GM19025 (cell line): ENCODE data around the gene C2orf68.
"Not testable (repeated sequence)": the region's sequence is repeated elsewhere in the genome, so short reads cannot be mapped to it uniquely, and the experiment has no call there.

Experiments
- ATAC-seq: cut with Tn5 transposase; IDR thresholded peaks from one replicate; pipeline ENCODE4 v1.9.1; 2021; ENCODE audit warnings: mild to moderate bottlenecking, low read depth, moderate library complexity; ENCODE audit not compliant: unreplicated experiment

Gene C2orf68

DNA sequence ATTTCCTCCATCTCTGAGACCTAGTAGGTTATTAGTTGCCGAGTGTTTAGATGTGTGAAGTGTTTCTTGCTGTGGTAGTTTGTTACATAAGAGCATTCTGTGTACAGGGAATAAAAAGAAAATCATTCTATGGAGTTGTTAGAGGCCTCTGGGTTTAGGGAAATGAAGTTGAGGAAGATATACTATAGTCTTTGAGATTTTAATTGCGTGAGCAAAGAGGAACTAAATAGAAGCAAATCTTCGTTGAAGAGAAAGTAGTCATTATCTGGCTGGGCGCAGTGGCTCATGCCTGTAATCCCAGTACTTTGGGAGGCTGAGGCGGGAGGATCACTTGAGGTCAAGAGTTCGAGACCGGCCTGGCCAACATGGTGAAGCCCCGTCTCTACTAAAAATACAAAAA lies 23.1 kb upstream of the C2orf68 start:
- ATAC-seq = no peak

- no peak for ATAC-seq
Observed at GRCh38 chr2:85631316-85631715, 19.4 kb upstream of the C2orf68 start.

GRCh38 chr2:85628658-85629057 lies 16.8 kb upstream of the C2orf68 start:
- ATAC-seq = peak; percentile 80

DNA sequence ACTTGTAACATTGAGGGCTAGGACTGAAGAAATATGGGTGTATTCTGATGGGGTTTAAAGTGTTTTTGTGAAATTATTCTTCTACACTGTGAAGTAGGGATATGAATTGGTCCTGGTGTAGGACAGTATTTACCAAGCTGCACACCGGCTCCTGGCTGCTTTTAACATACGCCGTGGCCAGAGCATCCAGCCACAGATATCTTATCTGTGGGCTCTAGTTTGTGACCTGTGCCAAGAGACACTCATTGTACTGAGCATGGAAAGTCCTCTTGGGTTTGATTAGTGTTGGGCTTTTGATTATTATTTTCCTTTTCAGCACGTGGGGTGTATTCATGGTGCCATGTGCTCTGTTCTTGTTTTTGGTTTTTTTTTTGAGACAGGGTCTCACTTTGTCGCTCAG lies 12.1 kb upstream of the C2orf68 start:
- ATAC-seq = no peak

GRCh38 chr2:85621338-85621737 lies 9.5 kb upstream of the C2orf68 start:
- ATAC-seq = no peak

DNA sequence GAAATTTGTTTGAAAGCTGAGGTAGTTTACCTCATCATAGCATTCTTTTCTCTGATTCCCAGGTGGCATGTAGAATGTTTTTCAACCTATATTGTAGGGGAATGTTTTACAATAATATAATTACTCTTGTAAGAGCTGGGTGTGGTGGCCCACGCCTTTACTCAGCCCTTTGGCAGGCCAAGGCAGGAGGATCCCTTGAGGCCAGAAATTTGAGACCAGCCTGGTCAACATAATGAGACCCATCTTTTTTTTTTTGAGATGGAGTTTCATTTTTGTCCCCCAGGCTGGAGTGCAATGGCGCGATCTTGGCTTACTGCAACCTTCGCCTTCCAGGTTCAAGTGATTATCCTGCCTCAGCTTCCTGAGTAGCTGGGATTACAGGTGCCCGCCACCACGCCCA lies 7.8 kb upstream of the C2orf68 start:
- no peak for ATAC-seq

DNA sequence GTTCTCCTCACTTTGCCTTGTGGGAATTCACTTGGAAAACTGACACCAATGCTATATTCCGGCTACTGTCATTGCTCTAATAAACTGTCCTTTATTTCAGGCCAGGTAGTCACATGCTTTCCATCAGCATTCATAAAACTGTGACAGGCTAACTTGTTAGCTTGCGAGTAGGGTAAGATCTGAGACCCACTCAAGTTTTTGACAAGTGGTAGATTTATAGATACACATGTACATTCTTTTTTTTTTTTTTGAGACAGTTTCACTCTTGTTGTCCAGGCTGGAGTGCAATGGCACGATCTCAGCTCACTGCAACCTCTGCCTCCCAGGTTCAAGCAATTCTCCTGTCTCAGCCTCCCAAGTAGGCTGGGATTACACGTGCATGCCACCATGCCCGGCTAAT lies 5.9 kb upstream of the C2orf68 start:
- not testable (repeated sequence) for ATAC-seq

GRCh38 chr2:85615413-85615728 lies 3.5 kb upstream of the C2orf68 start:
- ATAC-seq = no peak

GRCh38 chr2:85614757-85615156 lies 2.9 kb upstream of the C2orf68 start:
- not testable (repeated sequence) for ATAC-seq

DNA sequence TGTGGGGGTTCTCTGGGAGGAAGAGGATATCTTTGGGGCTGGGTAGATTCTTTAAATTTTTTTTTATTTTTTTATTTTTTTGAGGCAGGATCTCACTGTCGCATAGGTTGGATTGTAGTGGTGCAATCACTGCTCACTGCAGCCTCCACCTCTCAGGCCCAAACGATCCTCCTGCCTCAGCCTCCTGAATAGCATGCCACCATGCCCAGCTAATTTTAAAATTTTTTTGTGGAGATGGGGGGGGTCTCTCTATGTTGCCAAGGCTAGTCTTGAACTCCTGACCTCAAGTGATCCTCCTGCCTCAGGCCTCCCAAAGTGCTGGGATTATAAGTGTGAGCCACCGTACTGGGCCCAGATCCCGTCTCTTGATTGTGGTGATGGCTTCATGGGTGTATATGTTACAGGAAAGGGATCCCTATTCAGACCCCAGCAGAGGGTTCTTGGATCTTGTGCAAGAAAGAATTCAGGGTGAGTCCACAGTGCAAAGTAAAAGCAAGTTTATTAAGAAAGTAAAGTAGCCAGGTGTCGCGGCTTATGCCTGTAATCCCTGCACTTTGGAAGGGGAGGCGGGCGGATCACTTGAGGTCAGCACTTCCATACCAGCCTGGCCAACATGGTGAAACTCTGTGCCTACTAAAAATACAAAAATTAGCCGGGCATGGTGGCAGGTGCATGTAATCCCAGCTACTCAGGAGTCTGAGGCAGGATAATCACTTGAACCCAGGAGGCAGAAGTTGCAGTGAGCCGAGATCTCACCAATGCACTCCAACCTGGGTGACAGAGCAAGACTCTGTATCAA lies 2.0 kb upstream of the C2orf68 start:
- ATAC-seq = no peak

GRCh38 chr2:85611217-85611704 lies 605 bp downstream of the C2orf68 start:
- no peak for ATAC-seq

DNA sequence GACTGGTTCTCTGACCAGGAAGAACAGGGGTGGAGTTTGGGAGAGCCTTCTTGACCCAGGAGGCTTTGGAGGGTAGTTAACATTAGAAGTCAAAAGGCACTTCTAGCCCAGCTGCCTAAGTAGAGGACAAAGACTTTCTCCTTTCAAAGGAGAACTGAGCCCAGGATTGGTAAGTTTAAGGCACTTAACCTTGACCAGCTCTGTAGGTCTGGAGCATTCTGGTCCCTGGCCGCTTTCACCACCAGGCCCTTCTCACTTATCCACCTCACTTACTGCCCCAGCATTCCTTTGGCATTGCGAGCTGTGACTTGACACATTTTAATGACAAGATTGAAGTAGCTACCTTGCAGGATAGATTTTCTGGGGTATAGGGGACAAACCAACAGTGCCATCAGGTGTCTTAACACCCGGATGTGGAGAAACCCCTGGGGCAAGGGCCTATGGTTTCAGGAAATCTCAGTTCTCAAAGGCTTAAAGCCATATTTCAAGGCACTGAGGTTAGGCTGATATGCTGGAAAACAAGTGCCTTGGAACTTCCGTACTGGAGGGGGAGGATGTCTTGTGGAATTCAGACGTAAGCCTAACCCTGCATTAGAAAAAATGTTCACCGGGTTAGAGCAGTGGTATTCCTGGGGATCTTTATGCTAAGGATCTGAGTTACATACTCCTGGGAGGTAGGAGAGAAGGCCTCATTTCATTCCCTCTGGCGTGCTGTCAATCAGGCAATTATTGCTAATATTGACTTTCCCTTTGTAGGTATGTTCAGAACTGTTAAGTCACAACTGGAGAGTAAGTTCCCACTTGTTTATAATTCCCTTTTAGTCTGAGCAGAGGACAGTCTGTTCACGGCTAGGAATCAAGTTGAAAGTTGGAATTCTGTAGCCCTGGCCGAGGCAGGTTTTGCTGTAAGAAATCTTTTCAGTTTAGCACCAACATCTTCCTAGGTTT lies 4.3 kb downstream of the C2orf68 start:
- ATAC-seq = no peak

GRCh38 chr2:85606116-85606455 lies 5.8 kb downstream of the C2orf68 start:
- no peak for ATAC-seq

DNA sequence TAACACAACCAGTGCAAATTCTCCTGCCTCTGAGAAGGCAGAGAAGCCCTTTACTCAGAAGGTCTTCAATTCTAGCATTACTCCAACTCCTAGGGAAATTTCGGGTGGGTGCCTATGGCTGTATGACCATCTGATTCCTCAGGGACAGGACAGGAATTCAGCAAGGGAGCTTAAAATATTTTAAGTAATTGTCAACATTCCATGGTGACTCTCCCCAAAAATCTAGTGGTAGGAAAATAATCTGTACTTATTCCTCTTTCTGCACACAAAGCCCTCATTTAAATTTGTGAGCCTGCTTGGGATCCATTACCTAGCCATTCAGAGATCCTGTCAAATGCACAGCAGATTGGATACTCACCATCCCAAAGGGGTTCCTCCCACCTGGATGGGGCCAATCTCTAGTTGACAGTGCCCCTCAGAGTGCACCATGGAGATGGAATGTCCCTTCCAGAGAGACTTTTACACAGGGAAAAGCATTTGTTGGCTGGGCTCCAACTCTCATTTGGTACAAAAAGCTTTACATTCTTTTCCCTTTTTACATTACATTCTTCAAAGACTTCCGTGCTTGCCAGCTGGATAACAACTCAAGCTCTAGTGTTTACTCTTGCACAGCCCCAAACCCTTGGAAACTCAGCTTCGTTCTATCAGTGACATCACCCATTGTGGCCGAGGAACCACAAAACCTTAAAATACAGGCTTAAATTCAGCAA lies 6.3 kb downstream of the C2orf68 start:
- no peak for ATAC-seq

GRCh38 chr2:85604568-85605339 lies 7.1 kb downstream of the C2orf68 start:
- ATAC-seq = no peak

- not testable (repeated sequence) for ATAC-seq
Observed at GRCh38 chr2:85604133-85604444, 7.8 kb downstream of the C2orf68 start.

DNA sequence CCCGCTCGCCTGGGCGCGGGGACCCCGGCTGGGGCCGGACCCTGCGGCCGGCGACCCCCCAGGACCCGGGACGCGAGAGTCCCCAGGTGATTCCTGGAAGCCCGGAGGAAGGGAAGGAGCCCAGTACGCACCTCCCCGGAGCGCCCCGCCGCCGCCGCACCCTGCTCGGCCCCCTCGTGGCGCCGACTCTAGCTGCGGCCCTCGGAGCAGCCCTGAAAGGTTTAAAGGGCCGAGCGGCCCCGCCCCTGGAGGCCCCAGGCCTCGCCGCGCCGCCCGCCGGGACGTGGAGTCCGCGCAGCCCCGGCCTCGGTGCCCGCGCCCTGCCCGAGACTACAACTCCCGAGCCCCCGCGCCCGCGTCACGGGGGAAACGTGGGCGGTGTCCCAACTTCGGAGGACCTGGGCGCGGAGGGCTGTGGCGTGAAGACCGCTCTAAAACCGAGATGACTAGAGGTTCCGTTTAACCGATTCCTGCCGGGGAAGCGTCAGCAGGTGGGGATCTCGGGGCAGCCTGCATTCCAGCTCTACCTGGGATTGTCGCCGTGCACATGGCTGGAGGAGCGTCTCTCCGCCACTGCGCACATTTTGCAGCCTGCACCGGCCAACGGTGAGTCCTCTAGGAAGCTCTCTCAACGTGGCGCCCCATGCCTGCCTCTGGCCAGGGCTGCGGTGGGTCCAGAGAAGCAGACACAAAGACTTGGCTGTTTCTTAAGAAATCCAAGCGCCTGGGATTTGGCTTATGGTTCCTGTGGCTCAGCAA lies 9.2 kb downstream of the C2orf68 start, which contains the start of gene TMEM150A:
TMEM150A (minus strand) TSS at position 223 of the 759 bp plus-strand sequence. CDS start 750 bp downstream, outside the sequence.
- peak; percentile 94 for ATAC-seq

GRCh38 chr2:85601771-85602475 lies 9.9 kb downstream of the C2orf68 start:
- peak; percentile 41 for ATAC-seq
